ENCODE data around the gene MEGF6.

- TF ChIP-seq CTCF (optimal IDR thresholded peaks at IDR 0.05 in 1 of 3, IDR thresholded peaks at IDR 0.05 in 1 of 3, conservative IDR thresholded peaks at IDR 0.05 in 1 of 3; ENCODE audit: extremely low read depth in 1 of 3, insufficient read depth in 2 of 3, low read length in 3 of 3), result no peak
- no peak for TF ChIP-seq EZH2 (IDR thresholded peaks at IDR 0.05; ENCODE audit: low read length)
These were observed 115.2 kb downstream of the MEGF6 start for GRCh38 chr1:3495776-3496745.
